Heart right ventricle (tissue), 16 donors: Measurements from ENCODE around the gene IGFN1. TPM values are rescaled to one million over a fixed set of nuclear protein-coding genes. Genes with fewer than 3 reads are reported as not detected.
"Not testable (repeated sequence)": the region's sequence is repeated elsewhere in the genome, so short reads cannot be mapped to it uniquely, and the experiment has no call there.

ENCODE experiments used
- ATAC-seq, 8 donors: fragments of 200-7000 bp; cut with Tn5 transposase; one replicate each; pipeline ENCODE4 v1.9.1; 2020; ENCODE audit warnings: mild to moderate bottlenecking in 8 of 8, moderate library complexity in 8 of 8, moderate number of reproducible peaks in 1 of 8
- DNase-seq, 2 donors: peaks; one replicate each; pipeline ENCODE4 v3.0.0-alpha.2; 2020
- H3K27ac ChIP-seq, 10 donors: fragments of 200-600 bp; sonication (generic) in 2 of 10; one replicate each; pipeline versions ENCODE4 v1.5.0 to v1.8.0; 2020 to 2022; ENCODE audit warnings: mild to moderate bottlenecking in 3 of 10
- H3K27me3 ChIP-seq, 7 donors: fragments of 200-600 bp; one replicate each; pipeline ENCODE4 v1.8.0; 2021 to 2022; ENCODE audit warnings: mild to moderate bottlenecking in 2 of 7
- H3K36me3 ChIP-seq, 9 donors: fragments of 200-600 bp; sonication (generic) in 1 of 9; one replicate each; pipeline versions ENCODE4 v1.5.0 to v1.8.0; 2020 to 2022; ENCODE audit warnings: mild to moderate bottlenecking in 2 of 9
- H3K4me1 ChIP-seq, 9 donors: fragments of 200-600 bp; sonication (generic) in 1 of 9; one replicate each; pipeline versions ENCODE4 v1.5.0 to v1.8.0; 2020 to 2022; ENCODE audit warnings: mild to moderate bottlenecking in 4 of 9
- H3K4me3 ChIP-seq, 10 donors: fragments of 200-600 bp; sonication (generic) in 2 of 10; one replicate each; pipeline versions ENCODE4 v1.5.0 to v1.8.0; 2020 to 2022; ENCODE audit warnings: mild to moderate bottlenecking in 7 of 10, moderate library complexity in 2 of 10
- H3K9me3 ChIP-seq, 11 donors: fragments of 200-600 bp in 10 of 11; sonication (generic) in 2 of 11; one replicate each; pipeline versions ENCODE4 v1.5.0 to v1.8.0; 2013 to 2022; ENCODE audit warnings: mild to moderate bottlenecking in 2 of 11, control low read depth in 1 of 11, moderate library complexity in 1 of 11
- WGBS, 2 donors: extraction: QIAGEN DNeasy Blood & Tissue Kit; methylation state at CpG; one replicate each; pipeline ENCODE4 v1.1.7; 2013; ENCODE audit warnings: inconsistent platforms in 1 of 2; 5-methylcytosine and 5-hydroxymethylcytosine counted together
- intact Hi-C, 10 donors: fragments of 100-400 bp; cut with DNase I; formaldehyde crosslinking; loops; one replicate each; pipeline versions ENCODE4 v1.11.1 to v1.14.2; 2022
- polyA plus RNA-seq, 2 donors: library from polyadenylated mRNA; stranded (reverse); fragments of 200-250 nt; gene quantifications; one replicate each; pipeline ENCODE4 v1.2.3, GENCODE V29; 2013
- total RNA-seq, 10 donors: library from RNA; stranded (reverse); fragmentation: NEBNext Ultra II Directional in 3 of 10; extraction: Animal tissue kit (Norgen Biotek cat#: 25700) in 3 of 10; gene quantifications; one replicate each; pipeline versions ENCODE4 v1.2.1 to v1.2.4, GENCODE V29; 2021 to 2023
- TF ChIP-seq, protein P1 (sequence below), 9 donors: fragments of 200-600 bp; sonication (generic) in 2 of 9; IDR thresholded peaks; one replicate each; pipeline versions ENCODE4 v1.5.0 to v1.8.0; 2021 to 2022; ENCODE audit warnings: antibody characterized with exemption in 9 of 9, mild to moderate bottlenecking in 5 of 9, moderate library complexity in 1 of 9
- donor health status: Arrhythmogenic right ventricular cardiomyopathy.
- donor health status: ischemic (EF 13 %, LVEDD 7.1; RV severe dilation, severe dysfunction).
- donor health status: healthy with polysubstance abuse.
- donor health status: DM: no; HTN: yes; CAD: no.
- donor health status: DM: no; HTN: no; CAD: no.
- donor health status: ischemic (EF 25% LVEDD 6.9; RV normal size, moderate dysfunction).
- donor health status: ischemic (EF 25% LVEDD 5.7; RV mildly dilated, moderate dysfunction).
- donor health status: healthy.
- donor health status: DM: yes; HTN: yes; CAD: no.
- donor health status: Ischemic cardiomyopathy.
- donor health status: ischemic (EF 35%, LVEDD 5.7; RV mildly dilated, moderate dysfunction).
- donor health status: nonischemic (EF 11% LVEDD 7.7; RV severe dilation, severe dysfunction).
- donor health status: DM: yes; HTN: yes; CAD: no.
- donor health status: PGD.
- donor health status: ischemic (EF 29% LVEDD 5.4; RV normal size, mild dysfunction).
- donor health status: nonischemic (EF 23%, LVEDD 6.1; RV moderate dilation, normal function).

The IGFN1 gene
- total and polyA plus RNA-seq, 12 donors, result 0.01 to 0.07 (median 0.02) TPM; not detected in 7

DNA sequence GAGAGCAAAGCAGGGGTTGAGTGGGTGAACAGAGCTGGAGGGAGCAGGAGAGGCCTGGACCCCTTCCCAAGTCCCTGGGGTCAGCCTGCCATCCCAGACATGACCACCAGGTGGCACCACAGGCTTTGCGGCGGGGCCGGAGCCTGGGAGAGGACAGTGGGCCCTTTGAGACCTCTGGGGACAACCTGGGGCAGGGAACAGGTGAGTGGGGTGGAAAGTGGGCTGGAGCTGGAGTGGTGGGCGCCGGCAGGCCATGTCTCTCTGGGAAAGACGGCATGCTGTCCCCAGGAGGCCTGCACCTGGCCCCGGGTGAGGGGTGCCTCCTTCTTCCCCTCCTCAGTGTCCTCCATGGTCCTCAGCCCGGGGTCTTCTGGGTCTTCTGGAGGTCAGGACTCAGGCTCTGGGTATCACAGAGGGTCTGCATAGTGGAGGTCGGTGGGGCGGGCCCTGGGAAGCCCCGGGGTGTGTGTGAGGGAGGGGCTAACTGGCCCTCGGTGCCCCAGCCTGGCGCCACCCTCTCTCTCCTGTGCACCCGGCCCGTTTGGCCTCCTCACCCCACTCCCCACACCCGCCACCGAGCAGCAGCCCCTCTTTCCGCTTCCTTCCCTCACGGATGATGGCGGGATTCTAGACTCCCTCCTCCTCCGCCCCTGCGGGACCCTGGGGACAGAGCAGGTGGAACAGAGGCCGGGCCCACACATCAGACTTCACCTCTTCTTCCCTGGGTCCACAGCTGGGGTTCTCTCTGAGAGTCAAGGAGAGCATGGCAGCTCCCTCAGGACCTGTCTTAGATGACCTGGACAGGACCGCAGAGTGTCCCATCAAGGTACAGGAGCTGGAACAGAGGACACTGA is 64.2 kb downstream of the IGFN1 start:
- intact Hi-C loops, result loop anchor here (1.0 to 5.0 kb wide), 9 partner anchors 87 to 154 kb away; no protein-coding TSS in a partner anchor
- peak; percentile 52 to 70 for DNase-seq
- peak; percentile 64 to 85 (median 78) for ATAC-seq
- Histone ChIP-seq H3K27me3 (peaks cover 0 to 10% (median 6%) of the 10 kb centered on the region in 7 donors), H3K4me3 (no peak overlapping the region), H3K27ac (no peak overlapping the region), H3K36me3 (no peaks in the 10 kb centered on the region), H3K4me1 (peaks cover 1 to 7% (median 5%) of the 10 kb centered on the region in 9 donors), H3K9me3 (no peaks in the 10 kb centered on the region)
- TF ChIP-seq, protein P1, sequence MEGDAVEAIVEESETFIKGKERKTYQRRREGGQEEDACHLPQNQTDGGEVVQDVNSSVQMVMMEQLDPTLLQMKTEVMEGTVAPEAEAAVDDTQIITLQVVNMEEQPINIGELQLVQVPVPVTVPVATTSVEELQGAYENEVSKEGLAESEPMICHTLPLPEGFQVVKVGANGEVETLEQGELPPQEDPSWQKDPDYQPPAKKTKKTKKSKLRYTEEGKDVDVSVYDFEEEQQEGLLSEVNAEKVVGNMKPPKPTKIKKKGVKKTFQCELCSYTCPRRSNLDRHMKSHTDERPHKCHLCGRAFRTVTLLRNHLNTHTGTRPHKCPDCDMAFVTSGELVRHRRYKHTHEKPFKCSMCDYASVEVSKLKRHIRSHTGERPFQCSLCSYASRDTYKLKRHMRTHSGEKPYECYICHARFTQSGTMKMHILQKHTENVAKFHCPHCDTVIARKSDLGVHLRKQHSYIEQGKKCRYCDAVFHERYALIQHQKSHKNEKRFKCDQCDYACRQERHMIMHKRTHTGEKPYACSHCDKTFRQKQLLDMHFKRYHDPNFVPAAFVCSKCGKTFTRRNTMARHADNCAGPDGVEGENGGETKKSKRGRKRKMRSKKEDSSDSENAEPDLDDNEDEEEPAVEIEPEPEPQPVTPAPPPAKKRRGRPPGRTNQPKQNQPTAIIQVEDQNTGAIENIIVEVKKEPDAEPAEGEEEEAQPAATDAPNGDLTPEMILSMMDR (IDR thresholded peaks at IDR 0.05), result peak; percentile 87 to 99 (median 95)
- 49 to 55% methylated on average over 24 of the region's 24 CpGs for WGBS, 2 donors

DNA sequence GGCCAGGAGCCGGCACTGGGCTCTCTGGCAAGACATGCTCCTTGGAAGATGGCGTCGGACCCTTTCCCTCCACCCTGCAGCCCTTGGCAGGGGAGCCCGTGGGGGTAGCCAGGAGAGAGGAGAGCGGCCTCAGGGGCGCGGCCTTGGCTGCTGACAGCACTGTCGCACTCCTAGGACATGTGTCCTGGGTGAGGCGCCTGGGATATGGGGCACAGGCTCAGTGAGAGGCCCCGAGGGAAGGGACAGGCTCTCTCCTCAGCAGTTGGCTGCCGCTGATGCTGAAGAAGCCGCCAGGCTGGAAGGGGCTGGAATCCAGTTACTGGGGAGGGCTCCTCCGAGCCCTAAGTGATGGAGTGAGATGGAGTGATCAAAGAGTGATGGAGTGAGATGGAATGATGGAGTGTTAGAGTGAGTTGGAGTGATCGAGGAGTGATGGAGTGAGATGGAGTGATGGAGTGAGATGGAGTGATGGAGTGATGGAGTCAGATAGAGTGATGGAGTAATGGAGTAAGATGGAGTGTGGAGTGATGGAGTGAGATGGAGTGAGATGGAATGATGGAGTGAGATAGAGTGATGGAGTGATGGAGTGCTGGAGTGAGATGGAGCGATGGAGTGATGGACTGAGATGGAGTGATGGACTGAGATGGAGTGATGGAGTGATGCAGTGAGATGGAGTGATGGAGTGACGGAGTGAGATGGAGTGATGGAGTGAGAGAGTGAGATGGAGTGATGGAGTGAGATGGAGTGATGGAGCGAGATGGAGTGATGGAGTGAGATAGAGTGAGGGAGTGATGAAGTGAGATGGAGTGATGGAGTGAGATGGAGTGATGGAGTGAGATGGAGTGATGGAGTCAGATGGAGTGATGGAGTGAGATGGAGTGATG is 65.1 kb downstream of the IGFN1 start:
- intact Hi-C loops, result loop anchor here in 5 of 10 donors (2.0 to 5.0 kb wide), 5 partner anchors 91 to 153 kb away; no protein-coding TSS in a partner anchor
- H3K36me3 ChIP-seq, result no peaks in the 10 kb centered on the region

DNA sequence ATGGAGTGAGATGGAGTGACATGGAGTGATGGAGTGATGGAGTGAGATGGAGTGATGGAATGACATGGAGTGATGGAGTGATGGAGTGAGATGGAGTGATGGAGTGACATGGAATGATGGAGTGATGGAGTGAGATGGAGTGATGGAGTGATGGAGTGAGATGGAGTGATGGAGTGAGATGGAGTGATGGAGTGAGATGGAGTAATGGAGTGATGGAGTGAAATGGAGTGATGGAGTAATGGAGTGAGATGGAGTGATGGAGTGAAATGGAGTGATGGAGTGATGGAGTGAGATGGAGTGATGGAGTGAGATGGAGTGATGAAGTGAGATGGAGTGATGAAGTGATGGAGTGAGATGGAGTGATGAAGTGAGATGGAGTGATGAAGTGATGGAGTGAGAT is 67.5 kb downstream of the IGFN1 start:
- intact Hi-C loops, result loop anchor here in 1 of 10 donors (5.0 kb wide), 1 partner anchor 89 kb away; no protein-coding TSS in a partner anchor
- H3K27ac ChIP-seq, ATAC-seq, H3K36me3 ChIP-seq, H3K4me3 ChIP-seq, DNase-seq, H3K9me3 ChIP-seq: not testable (repeated sequence)
- peaks cover 6 to 15% (median 11%) of the 10 kb centered on the region in 9 donors for H3K4me1 ChIP-seq
- H3K27me3 ChIP-seq, result peaks cover 0 to 30% (median 19%) of the 10 kb centered on the region in 7 donors

More for the DNA sequence above, 65.1 kb downstream of the IGFN1 start:
- 84 to 85% methylated on average over 17 of the region's 17 CpGs for WGBS, 2 donors
- H3K27ac ChIP-seq, result no peak overlapping the region
- peak in 1 of 8 donors; percentile 9 for ATAC-seq
- no peaks in the 10 kb centered on the region for H3K9me3 ChIP-seq
- peaks cover 6 to 15% (median 11%) of the 10 kb centered on the region in 9 donors for H3K4me1 ChIP-seq
- no peak overlapping the region for H3K4me3 ChIP-seq
- peaks cover 0 to 17% (median 12%) of the 10 kb centered on the region in 7 donors for H3K27me3 ChIP-seq
- TF ChIP-seq, protein P1 (IDR thresholded peaks at IDR 0.05), result no peak
- DNase-seq, result no peak

DNA sequence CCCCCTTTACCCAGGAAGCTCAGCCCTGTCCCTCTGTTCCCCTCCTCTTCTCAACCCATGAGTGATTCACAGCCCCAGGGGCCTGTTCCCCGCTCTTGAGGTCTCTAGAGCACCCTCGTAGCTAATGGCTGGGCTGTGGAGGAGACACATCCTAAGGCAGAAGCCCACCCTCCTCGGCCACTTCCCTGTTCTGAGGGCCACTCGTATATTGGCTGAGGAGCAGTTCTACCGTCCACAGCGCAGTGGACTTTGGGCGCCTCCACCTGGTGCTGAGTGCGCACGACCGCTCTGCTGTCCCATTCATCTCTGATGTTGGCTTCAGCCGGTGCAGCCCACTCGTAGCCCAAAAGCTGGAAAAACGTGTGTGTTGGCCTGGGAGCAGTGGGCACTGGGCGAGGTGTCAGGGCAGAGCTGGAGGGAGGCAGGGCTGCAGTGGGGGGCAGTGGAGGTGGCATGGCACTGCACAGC is 68.2 kb downstream of the IGFN1 start:
- intact Hi-C loops, result loop anchor here in 1 of 10 donors (5.0 kb wide), 1 partner anchor 89 kb away; no protein-coding TSS in a partner anchor
- H3K27ac ChIP-seq, result no peak overlapping the region
- H3K4me1 ChIP-seq, result peaks cover 6 to 15% (median 11%) of the 10 kb centered on the region in 9 donors
- H3K9me3 ChIP-seq, result no peaks in the 10 kb centered on the region
- H3K36me3 ChIP-seq, result no peaks in the 10 kb centered on the region
- peaks cover 0 to 30% (median 19%) of the 10 kb centered on the region in 7 donors for H3K27me3 ChIP-seq
- no peak overlapping the region for H3K4me3 ChIP-seq
- ATAC-seq (no peak), DNase-seq (no peak)
- 90 to 92% methylated on average over 14 of the region's 14 CpGs for WGBS, 2 donors
- TF ChIP-seq, protein P1 (IDR thresholded peaks at IDR 0.05), result no peak
